Endodermal cell (in vitro differentiated cells): Measurements from ENCODE around the gene RIC1. TPM values are rescaled to one million over a fixed set of nuclear protein-coding genes. Genes with fewer than 3 reads are reported as not detected.
"Not testable (repeated sequence)": the region's sequence is repeated elsewhere in the genome, so short reads cannot be mapped to it uniquely, and the experiment has no call there.

ENCODE experiments used
- DNase-seq: peaks from one replicate; pipeline ENCODE4 v3.0.0-alpha.2; 2017
- H3K27ac ChIP-seq: 2 replicates; pipeline ENCODE4 v1.5.1; 2013; ENCODE audit warnings: mild to moderate bottlenecking, low read depth, low read length, moderate library complexity
- H3K27me3 ChIP-seq: 2 replicates; pipeline ENCODE4 v1.6.1; 2013; ENCODE audit warnings: mild to moderate bottlenecking, low read length, moderate library complexity; ENCODE audit not compliant: insufficient read depth, control insufficient read depth, poor library complexity, severe bottlenecking
- H3K36me3 ChIP-seq: 2 replicates; pipeline ENCODE4 v1.7.0; 2013; ENCODE audit warnings: mild to moderate bottlenecking, low read length, moderate library complexity; ENCODE audit not compliant: control insufficient read depth, insufficient read depth
- H3K4me1 ChIP-seq: one replicate; pipeline ENCODE4 v1.7.0; 2013; ENCODE audit warnings: low read length; ENCODE audit not compliant: control insufficient read depth, insufficient read depth
- H3K4me3 ChIP-seq: 2 replicates; pipeline ENCODE4 v1.5.1; 2013; ENCODE audit warnings: mild to moderate bottlenecking, low read length, moderate library complexity
- H3K9ac ChIP-seq: 2 replicates; pipeline ENCODE4 v1.6.1; 2013; ENCODE audit warnings: mild to moderate bottlenecking, low read length, moderate library complexity; ENCODE audit not compliant: poor library complexity, severe bottlenecking; ENCODE audit errors: extremely low read depth
- H3K9me3 ChIP-seq: 2 replicates; pipeline ENCODE4 v1.6.1; 2013; ENCODE audit warnings: mild to moderate bottlenecking, low read length, moderate library complexity; ENCODE audit not compliant: control insufficient read depth
- H3K27ac Mint-ChIP-seq: 2 replicates; pipeline ENCODE4 v1.8.0; 2020; ENCODE audit warnings: mixed read lengths
- H3K27me3 Mint-ChIP-seq: 2 replicates; pipeline ENCODE4 v1.8.0; 2021; ENCODE audit warnings: mild to moderate bottlenecking, mixed read lengths; ENCODE audit not compliant: insufficient read depth
- H3K36me3 Mint-ChIP-seq: 2 replicates; pipeline ENCODE4 v1.8.0; 2020; ENCODE audit warnings: low read depth, mixed read lengths
- H3K4me1 Mint-ChIP-seq: 2 replicates; pipeline ENCODE4 v1.8.0; 2020; ENCODE audit warnings: mixed read lengths
- H3K4me3 Mint-ChIP-seq: 2 replicates; pipeline ENCODE4 v1.8.0; 2020; ENCODE audit warnings: mild to moderate bottlenecking, moderate library complexity, mixed read lengths
- H3K9me3 Mint-ChIP-seq: 2 replicates; pipeline ENCODE4 v1.8.0; 2020; ENCODE audit warnings: mild to moderate bottlenecking, mixed read lengths
- CTCF ChIP-seq: fragments of 200-600 bp; sonication (generic); conservative IDR thresholded peaks from 2 replicates; pipeline ENCODE4 v1.5.0; 2021; ENCODE audit warnings: antibody characterized with exemption, mild to moderate bottlenecking
- WGBS, 2 experiments: methylation state at CpG; one replicate each; pipeline versions ENCODE4 v1.1.5 to v1.1.7; 2013; ENCODE audit warnings: missing lambda C conversion rate in 2 of 2, mixed read lengths in 1 of 2; ENCODE audit not compliant: insufficient coverage in 1 of 2, insufficient read length in 1 of 2; 5-methylcytosine and 5-hydroxymethylcytosine counted together
- total RNA-seq, 2 donors: library from RNA; stranded (reverse); fragmentation: NEBNext Ultra II Directional in 1 of 2; extraction: Animal tissue kit (Norgen Biotek cat#: 25700) in 1 of 2; gene quantifications; 2 replicates in 1 of 2; 3 replicates in 1 of 2; pipeline ENCODE4 v1.2.1, GENCODE V29; 2021

The RIC1 gene
- total RNA-seq, 2 donors from 2014 or later: 27.0 to 27.1 TPM

DNA sequence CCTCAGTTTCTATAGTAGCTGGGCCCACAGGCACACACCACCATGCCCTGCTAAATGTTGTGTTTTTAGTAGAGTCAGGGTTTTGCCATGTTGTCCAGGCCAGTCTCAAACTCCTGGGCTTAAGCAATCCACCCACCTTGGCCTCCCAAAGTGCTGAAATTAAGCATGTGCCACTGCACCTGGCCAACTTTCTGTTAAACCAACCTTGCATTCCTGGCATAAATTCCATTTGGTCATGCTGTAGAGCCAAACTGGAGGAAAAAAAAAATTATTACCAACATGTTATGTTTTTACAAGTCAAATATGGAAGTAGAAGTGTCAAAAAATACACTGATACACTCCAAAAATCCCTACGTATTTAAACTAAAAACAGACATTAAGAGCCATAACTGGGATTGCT lies 149.9 kb downstream of the RIC1 start:
- Mint-ChIP-seq H3K27ac (no peak overlapping the region), H3K4me1 (peaks cover 1% of the 10 kb centered on the region), H3K4me3 (no peak overlapping the region), H3K36me3 (peaks cover 82% of the 10 kb centered on the region), H3K27me3 (peaks cover 4% of the 10 kb centered on the region), H3K9me3 (peaks cover 60% of the 10 kb centered on the region)
- Histone ChIP-seq H3K9me3 (peaks cover 68% of the 10 kb centered on the region), H3K27ac (no peak overlapping the region), H3K9ac (no peak overlapping the region), H3K36me3 (peaks cover 80% of the 10 kb centered on the region), H3K4me3 (peak overlapping the region; percentile 9), H3K4me1 (no peaks in the 10 kb centered on the region), H3K27me3 (no peaks in the 10 kb centered on the region)
- 100% methylated on average over 1 of the region's 1 CpG; no CpG with 5 or more reads in 1 of the 2 experiments for WGBS, 2 experiments
- no peak for DNase-seq
- no peak for TF ChIP-seq CTCF

DNA sequence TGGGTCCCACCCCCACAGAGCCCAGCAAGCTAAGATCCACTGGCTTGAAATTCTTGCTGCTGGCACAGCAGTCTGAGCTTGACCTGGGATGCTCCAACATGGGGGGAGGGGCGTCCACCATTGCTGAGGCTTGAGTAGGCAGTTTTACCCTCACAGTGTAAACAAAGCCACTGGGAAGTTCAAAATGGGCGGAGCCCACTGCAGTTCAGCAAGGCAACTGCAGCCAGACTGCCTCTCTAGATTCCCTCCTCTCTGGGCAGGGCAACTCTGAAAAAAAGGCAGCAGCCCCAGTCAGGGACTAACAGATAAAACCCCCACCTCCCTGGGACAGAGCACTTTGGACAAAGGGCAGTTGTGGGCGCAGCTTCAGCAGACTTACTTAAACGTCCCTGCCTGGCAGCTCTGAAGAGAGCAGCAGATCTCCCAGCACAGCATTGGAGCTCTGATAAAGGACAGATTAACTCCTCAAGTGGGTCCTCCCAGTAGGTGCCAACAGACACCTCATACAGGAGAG lies 150.9 kb downstream of the RIC1 start:
- not testable (repeated sequence) for H3K27ac ChIP-seq, H3K27me3 ChIP-seq, H3K9ac ChIP-seq, H3K27me3 Mint-ChIP-seq, H3K4me3 Mint-ChIP-seq, H3K4me1 ChIP-seq, H3K27ac Mint-ChIP-seq, DNase-seq
- Mint-ChIP-seq H3K4me1 (peaks cover 11% of the 10 kb centered on the region), H3K36me3 (peaks cover 78% of the 10 kb centered on the region), H3K9me3 (peaks cover 60% of the 10 kb centered on the region)
- 91 to 100% methylated on average over 3 to 4 of the region's 4 CpGs for WGBS, 2 experiments
- Histone ChIP-seq H3K36me3 (peaks cover 70% of the 10 kb centered on the region), H3K9me3 (peaks cover 68% of the 10 kb centered on the region), H3K4me3 (peak overlapping the region; percentile 30)

DNA sequence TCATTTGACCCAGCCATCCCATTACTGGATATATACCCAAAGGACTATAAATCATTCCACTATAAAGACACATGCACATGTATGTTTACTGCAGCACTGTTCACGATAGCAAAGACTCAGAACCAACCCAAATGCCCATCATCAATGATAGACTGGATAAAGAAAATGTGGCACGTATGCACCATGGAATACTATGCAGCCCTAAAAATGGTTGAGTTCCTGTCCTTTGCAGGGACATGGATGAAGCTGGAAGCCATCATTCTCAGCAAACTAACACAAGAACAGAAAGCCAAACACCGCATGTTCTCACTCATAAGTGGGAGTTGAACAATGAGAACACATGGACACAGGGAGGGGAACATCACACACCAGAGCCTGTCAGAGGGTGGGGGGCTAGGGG lies 154.5 kb downstream of the RIC1 start:
- H3K4me1 ChIP-seq, H3K9ac ChIP-seq, H3K27me3 Mint-ChIP-seq, H3K4me3 Mint-ChIP-seq, H3K27ac Mint-ChIP-seq, H3K4me3 ChIP-seq, DNase-seq, H3K27ac ChIP-seq, H3K27me3 ChIP-seq: not testable (repeated sequence)
- 94 to 100% methylated on average over 2 to 3 of the region's 3 CpGs for WGBS, 2 experiments
- Histone ChIP-seq H3K36me3 (peaks cover 50% of the 10 kb centered on the region), H3K9me3 (peaks cover 50% of the 10 kb centered on the region)
- peaks cover 76% of the 10 kb centered on the region for H3K36me3 Mint-ChIP-seq
- H3K4me1 Mint-ChIP-seq: peaks cover 12% of the 10 kb centered on the region
- H3K9me3 Mint-ChIP-seq: peaks cover 49% of the 10 kb centered on the region

DNA sequence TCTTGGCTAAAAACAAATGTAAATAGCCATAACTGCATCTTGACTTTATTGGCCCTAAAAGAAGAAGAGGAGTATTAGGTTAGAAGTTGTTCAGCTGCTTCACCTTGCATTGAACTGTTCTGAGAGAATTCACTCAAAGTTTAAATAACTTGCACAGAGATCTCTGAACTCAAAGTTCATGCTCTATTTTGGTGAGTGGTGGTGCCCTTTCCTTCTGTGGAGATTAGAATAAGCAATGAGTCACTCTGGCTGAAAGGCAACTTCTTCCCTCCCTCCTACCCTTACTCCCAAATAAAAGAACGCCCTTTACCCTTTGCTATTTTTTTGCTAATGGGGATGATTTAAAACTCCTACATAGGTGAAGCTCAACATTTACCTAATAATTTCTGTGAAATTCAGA lies 155.1 kb downstream of the RIC1 start:
- Mint-ChIP-seq H3K27ac (no peak overlapping the region), H3K4me3 (no peak overlapping the region), H3K36me3 (peaks cover 70% of the 10 kb centered on the region), H3K27me3 (peaks cover 7% of the 10 kb centered on the region), H3K4me1 (peaks cover 12% of the 10 kb centered on the region), H3K9me3 (peaks cover 43% of the 10 kb centered on the region)
- no peak for DNase-seq
- no peak overlapping the region for H3K27ac ChIP-seq
- 88% methylated on average over 1 of the region's 1 CpG; no CpG with 5 or more reads in 1 of the 2 experiments for WGBS, 2 experiments
- no peak for TF ChIP-seq CTCF
- H3K36me3 ChIP-seq: peaks cover 45% of the 10 kb centered on the region
- H3K4me3 ChIP-seq: no peak overlapping the region
- H3K27me3 ChIP-seq: no peaks in the 10 kb centered on the region
- peaks cover 44% of the 10 kb centered on the region for H3K9me3 ChIP-seq
- H3K4me1 ChIP-seq: no peaks in the 10 kb centered on the region
- H3K9ac ChIP-seq: no peak overlapping the region
